ENCODE results near the gene CWF19L1.
"Not testable (repeated sequence)": the region's sequence is repeated elsewhere in the genome, so short reads cannot be mapped to it uniquely, and the experiment has no call there.

The CWF19L1 gene

DNA sequence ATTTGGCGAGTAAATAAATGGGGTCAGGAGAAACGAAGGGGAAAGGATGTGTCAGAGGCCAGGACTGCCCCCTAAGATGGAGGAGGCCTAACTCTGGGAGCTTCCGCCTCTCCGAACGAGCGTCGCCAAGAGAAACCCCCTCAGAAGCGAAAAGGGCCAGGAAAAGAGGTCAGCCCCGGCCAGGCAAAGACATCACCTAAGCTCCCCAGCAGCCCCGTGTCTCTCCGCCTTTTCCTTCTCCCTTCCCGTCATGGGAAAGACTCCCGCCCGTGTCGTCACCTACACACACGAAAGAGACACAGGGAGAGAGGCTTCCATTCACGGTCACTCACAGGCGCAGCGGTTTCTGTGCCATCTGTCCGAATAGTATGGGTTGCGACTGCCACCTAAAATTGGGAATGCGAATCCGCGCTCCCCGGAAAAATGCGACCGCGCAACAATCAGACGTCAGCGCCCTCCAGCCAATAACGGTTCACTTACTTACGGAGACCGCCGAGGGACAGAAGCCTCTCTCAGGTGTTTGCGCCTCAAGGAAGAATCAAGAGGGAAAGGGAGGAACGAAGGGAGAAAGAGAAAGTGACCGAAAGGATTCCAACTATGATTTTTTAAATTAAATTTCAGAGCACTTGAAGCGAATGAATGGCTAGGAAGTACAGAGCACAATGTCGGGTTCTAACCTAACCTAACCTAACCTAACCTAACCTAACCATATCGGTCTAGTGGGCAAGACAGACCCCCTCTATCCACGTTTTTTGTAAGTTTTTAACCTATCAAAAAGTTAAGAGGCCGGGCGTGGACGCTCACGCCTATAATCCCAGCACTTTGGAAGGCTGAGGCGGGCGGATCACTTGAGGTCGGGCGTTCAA lies at the start of gene CWF19L1:
CWF19L1 (minus strand) TSS at position 400 of the 866 bp plus-strand sequence; CDS start at position 355, 45 bp downstream.
- DNase-seq = peak; percentile 76

DNA sequence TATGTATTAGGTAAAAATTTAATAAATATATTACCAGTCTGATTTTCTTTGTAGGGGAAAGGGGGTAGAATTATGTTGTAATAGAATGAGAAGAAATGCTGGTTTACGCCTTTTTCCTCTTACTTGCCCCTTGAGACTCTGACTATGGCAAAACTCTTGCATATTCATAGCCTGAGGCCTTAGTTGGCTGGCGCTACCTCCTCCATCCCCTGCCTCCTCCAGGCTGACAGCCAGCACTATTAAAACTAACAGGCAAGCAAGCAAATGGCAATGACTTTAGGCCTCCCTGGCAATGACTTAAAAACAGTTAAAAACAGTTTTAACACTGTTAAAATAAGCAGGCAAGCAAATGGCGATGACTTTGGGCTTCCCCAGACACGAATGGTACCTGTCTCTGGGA lies 48.2 kb upstream of the CWF19L1 start:
- no peak for DNase-seq

DNA sequence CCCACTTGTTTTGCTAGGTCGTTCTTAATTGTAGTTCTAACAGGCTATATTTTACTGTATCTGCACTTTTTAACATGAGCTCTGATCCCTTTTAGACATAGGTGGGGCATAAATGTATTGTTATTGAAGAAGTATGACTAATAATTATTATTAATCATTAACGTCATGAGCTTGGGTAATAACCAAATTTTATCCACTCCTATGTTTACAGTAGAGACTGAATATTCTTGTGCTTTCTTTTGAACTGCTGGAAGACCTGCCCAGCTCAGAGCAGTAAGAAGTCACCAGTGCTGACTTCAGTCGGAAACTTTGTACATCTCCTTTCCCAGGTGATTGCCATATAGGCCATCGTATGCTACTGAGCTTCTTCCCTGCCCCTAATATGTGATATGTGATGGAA lies 43.9 kb upstream of the CWF19L1 start:
- no peak for DNase-seq

DNA sequence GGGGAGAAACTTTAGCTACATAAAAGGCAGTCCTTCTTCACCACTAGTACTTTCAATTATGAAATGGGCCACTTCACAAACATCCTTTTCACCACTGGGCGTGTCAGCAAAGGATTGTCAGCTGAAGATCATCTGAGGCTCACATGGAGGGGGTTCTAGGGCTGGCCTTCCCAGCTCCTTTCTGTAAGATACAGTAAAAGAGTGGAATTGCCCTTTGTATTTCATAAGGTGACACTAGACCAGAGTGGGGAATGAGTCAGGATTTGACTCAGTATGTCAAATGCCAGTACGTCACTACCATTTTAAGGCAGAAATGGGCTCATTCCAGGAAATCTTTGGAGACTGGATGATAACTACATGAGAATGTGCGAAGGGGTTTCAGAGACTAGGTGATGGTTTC lies 40.2 kb upstream of the CWF19L1 start:
- DNase-seq = no peak

DNA sequence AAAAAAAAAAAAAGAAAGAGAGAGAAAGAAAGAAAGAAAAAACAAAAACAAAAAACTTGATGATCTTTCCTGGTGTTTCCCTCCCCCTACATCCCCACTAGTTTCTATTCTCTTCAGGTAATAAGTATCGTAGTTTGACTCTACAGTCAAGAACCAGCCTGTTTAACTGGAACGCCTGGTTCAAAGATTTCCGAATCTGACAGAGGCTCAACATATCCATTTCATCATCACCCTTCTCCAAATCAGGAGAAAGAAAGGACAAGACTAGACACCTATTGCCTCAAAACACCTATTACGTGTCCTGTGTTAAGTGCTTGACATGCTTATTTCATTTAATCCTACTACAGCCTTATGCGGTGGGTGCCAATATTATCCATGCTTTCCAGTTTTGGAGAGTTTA lies 39.4 kb upstream of the CWF19L1 start:
- DNase-seq = no peak

DNA sequence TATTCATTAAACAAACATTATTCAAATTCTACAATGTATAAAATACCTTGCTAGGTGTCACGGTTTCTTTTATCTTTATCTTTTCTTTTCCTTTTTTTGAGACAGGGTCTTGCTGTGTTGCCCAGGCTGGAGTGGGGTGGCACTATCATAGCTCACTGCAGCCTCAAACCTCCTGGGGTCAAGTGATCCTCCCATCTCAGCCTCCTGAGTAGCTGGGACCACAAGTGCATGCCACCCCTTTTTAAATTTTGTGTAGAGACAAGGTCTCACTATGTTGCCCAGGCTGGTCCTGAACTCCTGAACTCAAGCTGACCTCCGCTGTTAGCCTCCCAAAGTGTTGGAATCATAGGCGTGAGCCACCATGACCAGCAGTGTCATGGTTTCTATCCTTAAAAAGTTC lies 37.0 kb upstream of the CWF19L1 start:
- DNase-seq = no peak

DNA sequence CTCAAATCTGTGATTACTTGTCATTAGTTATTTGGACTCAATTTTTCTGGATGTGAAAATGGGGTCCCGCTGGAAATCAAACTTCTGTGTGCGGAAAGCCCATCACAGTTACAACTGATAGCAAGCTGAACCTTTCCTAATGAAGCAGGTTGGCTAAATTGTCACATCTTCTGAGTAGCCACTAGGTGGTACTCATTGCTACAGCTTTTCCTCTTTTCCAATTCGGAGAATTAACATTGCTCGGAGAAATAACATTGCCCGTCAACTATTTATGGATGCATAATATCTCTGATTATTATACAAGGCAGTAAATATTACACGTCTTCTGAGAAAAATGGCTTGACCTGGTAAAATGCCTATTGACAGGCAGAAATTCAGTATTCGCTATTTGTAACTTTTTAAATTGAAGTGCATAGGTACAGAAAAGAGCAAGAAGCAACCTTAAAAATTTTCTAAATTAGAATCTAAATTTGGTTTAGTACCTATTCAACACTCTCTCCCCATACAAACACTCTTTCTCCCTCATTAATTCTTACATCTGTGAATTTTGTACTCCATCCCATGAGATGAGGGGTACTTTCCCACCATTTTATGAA lies 36.4 kb upstream of the CWF19L1 start:
- peak; percentile 53 for DNase-seq

DNA sequence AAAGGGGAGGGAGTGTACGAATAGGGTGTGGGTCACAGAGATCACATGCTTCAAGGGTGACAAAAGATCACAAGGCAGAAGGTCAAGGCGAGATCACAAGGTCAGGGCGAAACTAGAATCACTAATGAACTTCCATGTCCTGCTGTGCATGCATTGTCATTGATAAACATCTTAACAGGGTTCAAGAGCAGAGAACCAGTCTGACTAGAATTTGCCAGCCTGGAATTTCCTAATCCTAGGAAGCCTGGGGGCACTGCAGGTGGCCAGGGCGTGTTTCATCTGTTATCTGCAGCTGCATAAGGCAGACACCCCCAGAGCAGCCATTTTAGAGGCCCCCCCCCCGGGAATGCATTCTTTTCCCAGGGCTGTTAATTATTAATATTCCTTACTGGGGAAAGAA lies 33.7 kb upstream of the CWF19L1 start:
- not testable (repeated sequence) for DNase-seq

DNA sequence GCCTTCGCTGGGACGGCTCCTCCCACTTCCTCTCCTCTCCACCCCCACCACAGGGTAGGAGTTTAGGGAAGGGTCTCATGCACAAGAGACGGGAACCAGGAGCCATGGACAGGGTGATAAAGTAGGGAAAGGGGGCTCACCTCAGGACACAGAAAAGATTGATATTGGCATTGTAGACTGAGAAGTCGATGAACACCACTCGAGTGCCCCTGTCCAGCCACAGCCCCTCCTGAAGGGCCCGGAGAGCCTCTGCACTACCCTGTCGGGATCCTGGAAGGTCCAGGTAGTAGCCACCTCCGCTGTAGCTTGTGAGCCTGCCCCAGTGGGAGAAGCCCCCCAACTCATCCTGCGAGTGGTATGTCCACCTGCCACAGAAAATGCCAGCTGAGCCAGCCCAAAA lies 29.8 kb upstream of the CWF19L1 start:
- DNase-seq = no peak

DNA sequence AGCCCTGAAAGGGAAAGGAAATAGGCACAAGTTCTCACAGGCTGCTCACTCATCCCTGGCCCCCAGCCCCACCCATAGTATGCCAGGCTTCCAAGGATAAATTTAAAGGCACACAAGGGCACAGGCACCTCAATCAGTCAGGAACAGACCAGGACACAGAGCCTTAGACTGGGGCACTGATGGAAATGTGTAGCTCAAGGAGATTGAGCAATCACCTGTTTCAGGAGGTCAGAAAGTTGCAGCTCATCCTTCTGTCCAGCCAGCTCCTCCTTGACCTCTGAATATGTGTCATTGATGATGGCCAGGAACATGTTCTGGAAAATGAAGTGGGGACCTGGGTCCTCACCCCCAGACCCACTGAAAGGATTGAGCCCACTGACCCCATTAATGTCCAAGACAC lies 25.6 kb upstream of the CWF19L1 start:
- DNase-seq = no peak

DNA sequence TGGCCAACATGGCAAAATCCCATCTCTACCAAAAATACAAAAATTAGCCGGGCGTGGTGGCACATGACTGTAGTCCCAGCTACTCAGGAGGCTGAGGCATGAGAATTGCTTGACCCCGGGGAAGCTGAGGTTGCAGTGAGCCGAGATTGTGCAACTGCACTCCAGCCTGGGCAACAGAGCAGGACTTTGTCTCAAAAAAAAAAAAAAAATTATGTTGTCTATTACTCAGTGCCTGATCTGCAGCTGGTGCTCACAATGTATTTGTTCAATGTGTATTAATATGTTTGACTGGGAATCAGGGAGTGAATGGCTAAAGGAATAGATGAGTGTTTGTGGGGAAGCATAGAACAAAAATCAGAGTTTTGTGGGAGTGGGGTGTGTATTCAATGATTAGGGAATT lies 24.9 kb upstream of the CWF19L1 start:
- DNase-seq = not testable (repeated sequence)

DNA sequence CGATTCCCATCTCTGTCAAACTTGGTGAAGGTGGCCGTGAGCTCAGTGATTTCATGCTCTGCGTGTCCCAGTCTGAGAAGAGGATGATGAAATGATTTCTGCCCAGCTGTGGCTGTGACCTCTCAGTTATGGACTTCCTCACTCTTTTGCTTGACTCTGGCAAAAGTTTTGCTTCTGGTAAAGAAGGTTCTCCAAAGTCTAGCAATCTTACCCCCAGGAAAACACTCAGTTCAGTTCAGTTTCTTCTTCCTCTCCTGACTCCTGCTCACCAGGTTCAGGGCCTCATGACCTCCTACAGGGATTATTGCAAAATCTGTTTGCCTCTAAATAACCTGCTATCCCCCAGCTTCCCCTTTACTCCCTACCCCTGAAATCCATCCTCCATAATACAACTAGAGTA lies 23.9 kb upstream of the CWF19L1 start:
- DNase-seq = no peak

DNA sequence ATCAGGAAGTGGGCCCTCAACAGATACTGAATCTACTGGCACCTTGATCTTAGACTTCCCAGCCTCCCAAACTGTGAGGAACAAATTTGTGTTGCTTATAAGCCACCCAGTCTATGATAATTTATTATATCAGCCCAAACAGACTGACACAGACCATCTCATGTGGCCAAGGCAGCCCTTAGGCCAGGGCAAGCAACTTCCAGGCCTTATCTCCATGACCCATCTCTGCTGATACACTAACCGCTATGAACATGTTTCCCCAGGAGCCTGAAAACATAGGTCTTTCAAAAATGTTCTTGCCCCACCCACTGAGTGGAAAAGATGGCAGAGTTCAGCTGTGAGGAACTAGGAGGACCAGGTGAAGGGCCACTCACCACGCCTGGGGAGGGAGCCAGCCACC lies 22.2 kb upstream of the CWF19L1 start:
- DNase-seq = no peak

DNA sequence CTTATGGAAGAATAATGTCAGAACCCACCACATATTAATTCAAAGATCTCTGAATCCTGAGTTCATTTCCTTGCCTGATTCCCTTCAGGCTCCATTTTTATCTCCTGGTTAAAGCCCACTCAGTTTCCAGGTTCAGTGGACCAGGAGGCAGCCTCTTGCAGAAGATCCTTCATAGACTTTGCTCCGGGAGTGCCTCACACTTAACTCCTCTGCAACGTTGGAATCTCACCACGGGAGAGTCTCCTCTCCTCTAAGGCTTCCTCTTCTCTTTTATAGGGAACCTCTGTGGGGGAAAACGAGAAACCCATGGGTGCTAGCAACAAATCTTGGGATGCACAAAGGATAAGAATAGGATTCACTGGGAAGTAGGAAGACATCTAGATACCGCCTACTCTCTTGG lies 20.8 kb upstream of the CWF19L1 start:
- no peak for DNase-seq

DNA sequence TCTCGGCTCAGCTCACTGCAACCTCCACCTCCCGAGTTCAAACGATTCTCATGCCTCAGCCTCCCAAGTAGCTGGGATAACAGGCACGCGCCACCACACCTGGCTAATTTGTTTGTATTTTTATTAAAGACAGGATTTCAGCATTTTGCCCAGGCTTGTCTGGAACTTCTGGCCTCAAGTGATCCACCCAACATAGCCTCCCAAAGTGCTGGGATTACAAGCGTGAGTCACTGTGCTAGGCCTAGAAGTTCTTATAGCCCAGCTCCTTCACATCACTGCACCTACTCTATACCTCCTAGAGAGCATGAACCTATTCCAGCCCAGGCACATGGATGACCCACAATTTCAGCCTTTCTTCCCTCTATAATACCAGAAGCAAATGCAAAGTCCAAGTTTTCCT lies 20.3 kb upstream of the CWF19L1 start:
- no peak for DNase-seq

DNA sequence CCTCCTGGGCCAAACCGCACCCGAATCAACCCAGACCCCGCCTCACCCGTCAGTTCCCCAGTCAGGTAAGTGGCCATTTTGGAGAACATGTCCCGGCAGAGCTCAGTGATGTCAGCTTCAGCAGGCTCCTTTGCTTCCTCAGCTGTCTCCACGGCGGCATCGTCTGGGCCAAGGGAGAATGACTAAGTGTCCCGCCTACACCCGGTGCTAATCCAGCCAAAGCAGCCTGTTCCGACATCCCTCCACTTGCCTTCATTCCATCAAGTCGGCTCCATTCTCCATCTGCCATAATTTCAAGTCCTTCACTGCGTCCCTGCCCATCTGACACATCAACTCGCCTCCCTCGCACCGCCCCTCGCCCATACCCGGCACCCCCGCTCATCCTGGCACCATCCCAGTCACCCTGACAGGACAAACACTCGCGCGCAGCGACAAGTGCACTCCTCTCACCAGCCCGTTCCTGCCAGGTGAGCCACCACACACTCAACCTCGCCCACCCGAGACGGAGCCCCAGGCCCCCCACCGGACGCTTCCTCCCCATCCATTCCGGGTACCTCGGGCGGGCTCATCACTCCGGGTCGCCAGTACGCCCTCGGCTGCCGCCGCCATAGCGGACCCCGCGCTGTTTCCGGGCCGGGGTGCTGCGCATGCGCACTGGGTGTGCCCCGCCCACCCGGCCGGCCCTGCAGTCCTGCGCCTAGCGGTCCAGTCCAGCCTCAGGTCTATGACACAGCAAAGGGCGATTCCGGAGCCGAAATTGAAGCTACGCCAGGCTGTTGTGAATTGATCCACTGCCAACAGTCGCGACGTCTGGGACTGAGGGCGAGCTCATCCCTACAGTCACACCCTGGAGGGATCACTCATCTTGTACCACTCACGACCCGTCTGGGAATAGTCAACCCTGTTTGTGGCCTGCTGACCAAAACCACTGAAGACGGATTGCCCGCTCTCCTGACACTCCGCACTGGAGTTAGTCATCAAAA lies 18.9 kb upstream of the CWF19L1 start, which contains the start of gene BLOC1S2:
BLOC1S2 (minus strand) TSS at position 630 of the 983 bp plus-strand sequence; CDS start at position 609, 21 bp downstream.
- DNase-seq = peak; percentile 40

DNA sequence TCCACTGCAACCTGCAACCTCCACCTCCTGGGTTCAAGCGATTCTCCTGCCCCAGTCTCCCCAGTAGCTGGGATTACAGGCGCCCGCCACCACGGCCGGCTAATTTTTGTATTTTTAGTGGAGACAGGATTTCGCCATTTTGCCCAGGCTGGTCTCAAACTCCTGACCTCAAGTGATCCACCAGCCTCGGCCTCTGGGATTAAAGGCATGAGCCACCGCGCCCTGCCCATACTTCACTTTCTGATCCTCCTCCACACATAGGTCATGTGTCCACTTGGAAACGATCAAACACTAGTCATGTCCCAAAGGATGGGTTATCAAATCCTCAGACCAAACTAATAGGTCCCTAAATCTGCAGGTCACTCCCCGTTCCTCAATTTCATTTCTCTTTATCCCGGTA lies 17.9 kb upstream of the CWF19L1 start:
- DNase-seq = not testable (repeated sequence)

DNA sequence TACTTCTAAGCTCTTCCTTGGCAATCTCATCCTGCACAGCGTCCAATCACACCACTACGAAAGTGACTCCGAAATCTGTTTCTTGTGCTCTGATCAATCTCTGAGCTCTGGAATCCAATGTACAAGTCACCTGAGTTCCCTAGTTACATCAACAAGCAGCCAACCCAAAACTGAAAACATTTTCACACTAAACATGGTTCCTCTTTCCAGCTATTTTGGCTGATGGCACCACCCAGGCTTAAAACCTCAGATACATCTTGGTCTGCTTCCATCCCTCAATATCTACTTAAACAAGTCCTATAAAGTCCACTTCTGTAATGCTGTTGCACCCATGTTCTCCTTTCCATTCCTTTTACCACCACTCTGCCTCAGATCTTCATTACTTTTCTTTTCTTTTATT lies 15.5 kb upstream of the CWF19L1 start:
- DNase-seq = no peak

DNA sequence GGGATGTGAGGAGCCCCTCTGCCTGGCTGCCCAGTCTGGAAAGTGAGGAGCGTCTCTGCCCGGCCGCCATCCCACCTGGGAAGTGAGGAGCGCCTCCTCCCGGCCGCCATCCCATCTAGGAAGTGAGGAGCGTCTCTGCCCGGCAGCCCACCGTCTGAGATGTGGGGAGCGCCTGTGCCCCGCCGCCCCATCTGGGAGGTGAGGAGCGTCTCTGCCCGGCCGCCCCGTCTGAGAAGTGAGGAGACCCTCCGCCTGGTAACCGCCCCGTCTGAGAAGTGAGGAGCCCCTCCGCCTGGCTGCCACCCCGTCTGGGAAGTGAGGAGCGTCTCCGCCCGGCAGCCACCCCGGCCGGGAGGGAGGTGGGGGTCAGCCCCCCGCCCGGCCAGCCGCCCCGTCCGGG lies 9.5 kb upstream of the CWF19L1 start:
- not testable (repeated sequence) for DNase-seq

DNA sequence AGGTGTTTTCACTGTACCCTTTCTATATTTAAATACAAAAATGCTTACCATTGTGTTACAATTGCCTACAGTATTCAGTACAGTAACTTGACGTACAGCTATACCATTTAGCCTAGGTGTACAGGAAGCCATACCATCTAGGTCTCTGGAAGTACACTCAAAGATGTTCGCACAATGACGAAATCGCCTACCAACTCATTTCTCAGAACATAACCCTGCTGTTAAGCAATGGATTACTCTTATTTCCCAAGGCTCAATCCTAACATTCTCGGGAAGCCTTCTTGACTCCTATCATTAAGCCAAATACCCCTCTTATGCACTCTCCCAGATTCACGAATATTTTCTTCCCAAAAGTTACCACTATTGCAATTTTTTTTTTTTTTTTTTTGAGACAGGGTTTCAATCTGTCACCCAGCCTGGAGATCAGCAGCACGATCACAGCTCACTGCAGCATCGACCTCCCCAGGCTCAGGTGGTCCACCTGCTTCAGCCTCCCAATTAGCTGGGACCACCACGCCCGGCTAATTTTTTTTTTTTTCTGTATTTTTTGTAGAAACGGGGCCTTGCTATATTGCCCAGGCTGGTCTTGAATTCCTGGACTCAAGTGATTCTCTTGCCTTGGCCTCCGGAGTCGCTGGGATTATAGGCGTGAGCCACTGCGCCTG lies 1.5 kb downstream of the CWF19L1 start:
- DNase-seq = no peak

DNA sequence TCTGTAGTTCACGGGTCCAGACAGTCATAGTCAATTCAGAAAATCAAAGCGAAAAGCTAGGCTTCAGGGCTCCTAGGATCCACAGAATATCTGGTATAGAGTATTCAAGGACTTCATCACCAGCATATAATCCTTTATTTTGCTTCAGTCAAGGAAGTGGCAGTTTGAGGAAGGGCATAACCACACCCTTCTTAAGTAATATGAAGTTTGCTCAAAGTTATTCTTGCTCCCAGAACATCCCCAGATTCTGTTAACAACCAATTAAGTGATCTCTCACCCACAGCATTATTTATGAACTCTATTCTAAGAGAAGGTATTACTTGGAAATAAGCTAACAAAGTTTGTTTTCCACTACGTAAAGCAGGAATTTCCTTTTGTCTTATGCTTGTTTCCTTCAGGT lies 13.2 kb downstream of the CWF19L1 start:
- no peak for DNase-seq

DNA sequence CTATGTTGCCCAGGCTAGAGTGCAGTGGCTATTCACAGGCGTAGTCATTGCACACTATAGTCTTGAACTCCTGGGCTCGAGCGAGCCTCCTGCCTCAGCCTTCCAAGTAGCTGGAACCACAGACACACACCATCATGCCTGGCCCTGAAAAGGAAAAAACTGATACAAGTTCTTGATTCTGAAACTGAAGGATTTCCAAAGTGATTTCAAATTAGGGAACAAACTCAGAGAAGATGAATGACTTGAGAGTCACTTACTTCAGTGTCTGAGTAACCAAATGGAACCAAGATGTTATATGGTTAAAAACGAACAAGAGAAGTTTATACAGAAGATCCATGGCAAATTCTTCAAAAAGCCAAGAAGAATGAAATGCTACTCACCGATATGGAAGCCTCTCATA lies 14.4 kb downstream of the CWF19L1 start:
- DNase-seq = no peak

DNA sequence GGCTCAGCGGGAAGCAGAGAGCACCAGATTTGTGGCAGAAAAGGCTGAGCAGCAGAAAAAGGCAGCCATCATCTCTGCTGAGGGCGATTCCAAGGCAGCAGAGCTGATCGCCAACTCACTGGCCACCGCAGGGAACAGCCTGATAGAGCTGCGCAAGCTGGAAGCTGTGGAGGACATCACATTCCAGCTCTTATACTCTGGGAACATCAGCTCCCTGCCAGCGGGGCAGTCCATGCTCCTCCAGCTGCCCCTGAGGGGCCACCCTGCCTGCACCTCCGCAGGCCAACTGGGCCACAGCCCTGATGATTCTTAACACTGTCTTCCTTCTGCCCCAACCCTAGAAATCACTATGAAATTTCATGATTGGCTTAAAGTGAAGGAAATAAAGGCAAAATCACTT lies 18.6 kb downstream of the CWF19L1 start:
- no peak for DNase-seq
